Amniotic epithelial cell (primary cell): ENCODE results near the gene TTLL1.
A peak's percentile ranks its signal among the peaks of the same experiment; 100 is the strongest.

Source experiments
- DNase-seq: peaks from one replicate; pipeline ENCODE4 v3.0.0-alpha.2; 2010; ENCODE audit warnings: low read depth

TTLL1 gene

DNA sequence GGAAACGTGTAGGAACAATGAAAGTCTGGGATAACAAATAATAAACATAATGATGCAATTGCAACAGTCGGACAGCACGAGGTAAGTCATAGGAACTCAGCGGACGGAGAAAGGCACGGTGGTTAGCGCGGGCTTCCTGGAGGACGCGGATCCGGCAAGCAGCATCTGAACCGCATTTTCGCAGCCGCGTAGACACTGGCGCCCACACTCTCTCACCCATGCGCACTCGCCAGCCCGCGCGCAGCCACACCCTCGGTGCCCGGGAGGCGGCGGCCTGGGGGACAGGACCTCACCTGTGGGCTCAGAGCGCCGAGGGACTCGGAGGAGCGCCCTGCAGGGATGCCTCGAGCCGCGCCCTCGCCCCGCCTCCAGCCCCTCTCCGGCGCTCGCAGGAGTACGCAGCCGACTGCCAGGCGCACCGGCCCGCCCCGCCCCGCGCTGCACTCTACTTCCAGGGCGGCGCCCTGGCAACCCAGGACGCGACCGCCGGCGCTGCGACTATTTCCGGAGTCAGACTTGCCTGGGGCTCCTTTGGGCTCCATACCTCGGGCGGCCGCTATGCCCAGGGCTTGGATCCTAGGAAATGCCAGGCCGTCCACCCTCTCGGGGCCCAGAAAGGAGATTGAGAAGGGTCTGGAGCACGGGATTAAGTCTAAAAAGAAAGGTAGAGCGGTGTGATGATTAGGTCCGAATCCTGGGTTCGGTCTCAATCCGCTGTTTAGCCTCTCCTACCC is at the start of gene TTLL1:
TTLL1 (minus strand) TSS at position 408 of the 734 bp plus-strand sequence. CDS start 13,805 bp downstream, outside the sequence.
- DNase-seq = peak; percentile 77

- DNase-seq = no peak
These were observed 47.6 kb upstream of the TTLL1 start for GRCh38 chr22:43136801-43137200.

DNA sequence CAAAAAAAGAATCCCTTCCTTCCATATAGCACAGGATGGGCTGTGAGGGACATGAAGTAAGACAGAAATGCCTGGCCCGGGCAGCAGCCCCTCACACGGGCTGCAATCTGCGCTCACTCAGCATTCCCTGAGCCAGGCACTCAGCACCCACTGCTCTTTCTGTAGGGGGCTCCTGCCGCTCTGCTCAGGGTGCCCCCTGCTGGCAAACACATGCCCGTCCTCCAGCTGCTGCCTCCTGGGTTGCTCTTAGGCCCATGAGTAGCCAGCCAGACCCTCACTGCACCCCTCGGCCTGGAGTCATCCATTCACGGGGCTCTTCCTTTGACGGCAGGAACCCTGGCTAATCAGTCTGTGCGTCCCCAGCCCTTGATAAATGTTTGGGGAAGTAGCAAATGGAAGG is 47.1 kb upstream of the TTLL1 start:
- DNase-seq = peak; percentile 29

GRCh38 chr22:43135565-43135964 is 46.4 kb upstream of the TTLL1 start:
- DNase-seq = no peak

DNA sequence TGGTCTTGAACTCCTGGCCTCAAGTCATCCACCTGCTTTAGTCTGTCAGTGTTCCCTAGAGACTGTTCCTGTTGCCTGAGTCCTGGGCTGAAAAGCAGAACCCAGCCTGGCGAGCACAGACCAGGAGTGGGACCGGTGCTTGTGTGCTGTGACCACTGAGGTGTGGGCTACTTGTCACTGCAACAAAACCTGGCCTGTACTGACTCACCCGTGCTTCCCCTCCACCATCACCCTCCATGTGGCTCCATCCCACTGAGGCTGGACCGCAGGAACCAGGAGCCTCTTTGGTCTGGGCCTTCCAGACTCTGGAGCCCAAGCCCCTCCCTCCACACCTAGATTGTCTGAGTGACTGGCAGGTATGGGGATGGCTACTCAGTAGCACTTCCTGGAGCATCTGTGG is 45.4 kb upstream of the TTLL1 start:
- DNase-seq = no peak

DNA sequence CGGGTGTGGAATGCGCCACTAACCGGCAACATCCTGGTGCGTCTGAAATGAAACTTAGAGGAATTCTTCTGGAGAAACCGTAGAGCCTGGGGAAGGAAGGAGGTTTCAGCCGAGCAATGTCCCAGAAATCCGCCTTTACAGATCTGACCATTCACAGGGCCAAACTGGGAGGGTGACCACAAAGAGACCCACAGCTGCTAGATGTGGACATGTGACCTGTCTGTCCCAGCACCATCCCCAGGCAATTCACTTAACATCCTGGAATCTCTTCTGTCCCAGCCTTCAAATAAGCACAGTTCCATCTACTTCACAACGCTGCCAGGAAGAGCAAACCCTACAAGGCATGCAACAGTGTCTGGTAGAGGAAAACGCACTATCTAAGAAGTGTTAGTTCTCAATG is 44.2 kb upstream of the TTLL1 start:
- peak; percentile 39 for DNase-seq

DNA sequence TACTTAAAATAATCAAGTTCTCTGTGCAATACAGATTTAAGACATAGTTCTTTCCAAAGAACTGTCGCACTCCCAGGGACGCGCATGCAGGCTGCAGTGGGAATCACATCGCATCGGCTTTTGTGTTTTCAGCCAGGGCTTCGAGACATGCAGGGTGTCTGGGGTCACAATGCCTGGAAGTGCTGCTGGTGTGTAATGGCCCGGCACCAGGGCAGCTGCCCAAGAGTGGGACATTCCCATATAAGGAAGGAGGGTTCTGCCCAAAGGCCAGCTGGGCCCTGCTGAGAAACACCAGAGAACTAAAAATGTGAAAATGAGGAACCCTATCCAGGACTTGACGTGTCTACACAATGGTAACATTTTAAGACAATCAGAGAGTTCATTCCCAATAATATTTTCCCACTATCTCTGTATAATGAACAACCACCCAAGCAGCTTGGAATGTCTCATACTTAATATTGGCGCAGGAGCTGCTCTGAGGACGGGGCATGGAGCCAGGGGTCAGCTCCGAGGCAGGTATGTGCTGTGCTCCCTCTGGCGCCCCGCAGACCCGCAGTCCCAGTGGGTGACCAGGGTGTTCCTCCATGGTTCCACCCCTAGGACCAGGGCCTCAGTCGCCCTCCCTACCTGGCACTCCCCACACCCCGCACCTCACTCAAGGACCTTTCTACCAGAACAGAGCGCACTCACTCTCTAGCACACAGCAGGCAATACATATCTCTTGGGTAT is 42.7 kb upstream of the TTLL1 start:
- no peak for DNase-seq

DNA sequence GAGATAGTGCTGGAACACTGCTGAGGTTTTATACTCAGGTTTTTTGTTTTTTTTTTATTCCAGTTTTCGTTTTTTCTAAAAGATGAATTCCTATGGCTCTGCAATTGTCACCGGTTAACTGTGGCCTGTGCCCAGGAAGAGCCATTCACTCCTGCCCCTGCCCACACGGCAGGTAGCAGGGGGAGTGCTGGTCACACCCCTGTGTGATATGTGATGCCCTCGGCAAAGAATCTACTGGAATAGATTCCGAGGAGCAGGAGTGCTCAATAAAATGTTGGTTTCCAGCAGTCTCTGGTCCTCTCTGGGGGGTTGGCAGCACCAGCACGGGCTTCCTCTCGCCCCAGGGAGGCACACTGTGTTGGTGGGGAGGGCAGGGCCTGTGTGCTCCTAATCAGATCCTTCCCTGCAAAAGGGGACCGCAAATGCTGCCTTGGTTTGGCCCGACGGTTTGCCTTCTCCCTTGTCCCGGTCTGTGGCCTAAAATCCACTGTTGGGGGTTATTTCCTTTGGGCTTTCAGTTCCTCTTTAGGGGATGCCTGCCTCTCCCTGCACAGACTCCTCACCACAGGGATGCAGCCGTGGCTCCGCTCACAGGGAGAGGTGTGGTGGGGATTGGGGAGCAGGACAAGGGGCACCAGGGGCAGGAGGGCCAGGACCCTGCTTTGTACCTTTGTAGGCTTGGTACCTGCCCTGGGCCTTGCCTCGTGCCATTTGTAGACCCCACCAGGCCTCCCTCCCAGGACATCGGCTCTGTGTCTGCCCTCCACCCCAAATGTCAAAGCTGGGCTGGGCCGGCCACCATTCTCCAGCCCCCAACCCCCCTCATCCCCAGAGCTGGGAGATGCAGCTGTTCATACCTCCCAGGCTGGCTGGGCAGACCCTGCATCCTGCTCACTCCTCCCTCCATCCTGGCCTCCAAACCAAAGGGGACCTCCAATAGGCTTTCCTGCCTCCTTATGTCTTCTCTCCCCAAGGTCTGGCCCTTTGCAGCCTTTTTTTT is 40.5 kb upstream of the TTLL1 start:
- DNase-seq = no peak

DNA sequence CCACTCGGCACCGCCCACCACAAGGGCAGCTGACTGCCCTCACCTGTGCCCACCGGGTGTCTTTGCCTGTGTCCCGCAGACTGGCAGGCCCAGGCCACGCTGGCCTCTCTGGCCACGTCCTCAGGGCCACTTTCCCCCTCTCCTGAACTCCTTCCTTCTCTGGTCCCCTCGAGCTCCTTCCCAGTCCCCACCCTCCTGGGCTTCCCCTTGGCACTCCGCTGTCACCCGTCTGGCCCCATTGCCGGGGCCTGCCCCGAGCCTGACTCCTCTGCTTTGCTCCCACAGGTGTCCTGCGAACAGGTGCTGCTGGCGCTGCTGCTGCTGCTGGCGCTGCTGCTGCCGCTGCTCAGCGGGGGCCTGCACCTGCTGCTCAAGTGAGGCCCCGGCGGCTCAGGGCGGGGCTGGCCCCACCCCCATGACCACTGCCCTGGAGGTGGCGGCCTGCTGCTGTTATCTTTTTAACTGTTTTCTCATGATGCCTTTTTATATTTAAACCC is 39.8 kb upstream of the TTLL1 start:
- DNase-seq = no peak

DNA sequence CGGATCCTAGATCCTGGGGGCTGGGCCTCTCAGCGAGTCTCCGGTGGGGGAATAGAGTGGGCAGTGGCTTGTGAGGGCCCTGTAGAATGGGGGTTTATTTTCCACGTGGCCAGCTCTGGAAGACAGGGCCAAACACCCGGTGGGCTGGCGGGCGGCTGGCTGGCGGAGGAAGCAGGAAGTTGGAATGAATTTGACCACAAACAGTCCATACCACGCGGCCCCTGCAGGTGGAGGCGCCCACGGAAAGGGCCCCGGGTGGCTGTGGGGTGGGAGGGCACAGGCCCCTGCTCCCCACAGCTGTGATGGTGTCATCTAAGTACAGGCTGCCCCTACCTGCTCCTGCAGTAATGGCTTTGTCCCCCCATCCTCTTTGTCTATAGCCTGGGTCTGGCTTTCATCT is 38.9 kb upstream of the TTLL1 start:
- DNase-seq = no peak

GRCh38 chr22:43127166-43127908 is 38.1 kb upstream of the TTLL1 start:
- no peak for DNase-seq

DNA sequence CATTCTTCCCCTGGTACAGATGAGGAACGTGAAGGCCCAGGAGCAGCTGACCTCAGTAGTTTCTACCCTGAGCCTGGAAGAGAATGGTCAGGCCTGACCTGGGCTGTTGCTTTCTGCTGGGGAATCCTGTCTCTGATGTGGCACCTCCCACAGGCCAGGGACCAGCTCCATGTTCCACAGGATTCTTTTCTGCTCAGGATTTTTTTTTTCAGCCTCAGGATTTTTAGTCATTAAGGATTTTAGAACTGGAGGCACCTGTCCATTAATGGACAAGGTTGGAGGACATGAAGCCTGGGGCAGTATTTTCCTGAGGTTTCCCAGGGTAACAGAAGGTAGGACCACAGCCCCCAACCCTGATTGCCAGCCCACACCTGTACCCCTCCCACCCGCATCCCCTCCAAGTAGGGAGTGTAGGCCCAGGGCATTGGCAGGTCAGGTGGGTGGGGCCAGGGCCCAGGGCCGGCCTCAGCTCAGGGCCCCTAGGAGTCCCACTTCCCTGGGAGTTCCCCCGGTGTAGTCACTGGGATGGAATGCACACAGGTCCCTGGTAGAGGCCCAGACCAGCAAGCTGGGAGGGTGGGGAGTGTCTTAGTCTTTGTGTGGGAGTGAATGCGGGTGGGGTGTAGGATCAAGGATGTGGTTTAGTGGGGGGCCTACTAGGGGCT is 37.4 kb upstream of the TTLL1 start:
- DNase-seq = peak; percentile 85

DNA sequence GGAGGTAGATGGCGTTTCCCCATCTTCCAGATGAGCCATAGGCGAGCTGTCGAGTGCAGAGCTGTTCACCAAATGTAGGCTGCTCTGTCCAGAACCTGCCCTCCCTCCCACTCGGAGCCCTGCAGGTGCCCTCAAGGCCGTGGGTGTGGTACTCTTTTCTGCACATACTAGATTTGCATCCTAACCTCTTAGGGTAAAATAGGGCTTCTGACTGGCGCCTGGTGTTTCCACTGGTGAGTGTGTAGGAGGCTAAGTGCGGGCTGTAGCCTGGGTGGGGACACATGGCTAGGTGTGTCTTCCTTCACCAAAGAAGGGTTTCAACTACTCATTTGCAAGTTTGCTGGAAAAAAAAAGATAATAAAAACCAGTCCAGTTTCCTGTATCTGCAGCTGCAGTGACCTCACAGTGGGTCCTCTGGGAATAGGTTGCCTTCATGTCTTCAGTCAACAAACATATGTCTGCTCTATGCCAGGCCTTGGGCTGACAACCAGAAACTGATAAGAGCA is 29.8 kb upstream of the TTLL1 start:
- peak; percentile 5 for DNase-seq

DNA sequence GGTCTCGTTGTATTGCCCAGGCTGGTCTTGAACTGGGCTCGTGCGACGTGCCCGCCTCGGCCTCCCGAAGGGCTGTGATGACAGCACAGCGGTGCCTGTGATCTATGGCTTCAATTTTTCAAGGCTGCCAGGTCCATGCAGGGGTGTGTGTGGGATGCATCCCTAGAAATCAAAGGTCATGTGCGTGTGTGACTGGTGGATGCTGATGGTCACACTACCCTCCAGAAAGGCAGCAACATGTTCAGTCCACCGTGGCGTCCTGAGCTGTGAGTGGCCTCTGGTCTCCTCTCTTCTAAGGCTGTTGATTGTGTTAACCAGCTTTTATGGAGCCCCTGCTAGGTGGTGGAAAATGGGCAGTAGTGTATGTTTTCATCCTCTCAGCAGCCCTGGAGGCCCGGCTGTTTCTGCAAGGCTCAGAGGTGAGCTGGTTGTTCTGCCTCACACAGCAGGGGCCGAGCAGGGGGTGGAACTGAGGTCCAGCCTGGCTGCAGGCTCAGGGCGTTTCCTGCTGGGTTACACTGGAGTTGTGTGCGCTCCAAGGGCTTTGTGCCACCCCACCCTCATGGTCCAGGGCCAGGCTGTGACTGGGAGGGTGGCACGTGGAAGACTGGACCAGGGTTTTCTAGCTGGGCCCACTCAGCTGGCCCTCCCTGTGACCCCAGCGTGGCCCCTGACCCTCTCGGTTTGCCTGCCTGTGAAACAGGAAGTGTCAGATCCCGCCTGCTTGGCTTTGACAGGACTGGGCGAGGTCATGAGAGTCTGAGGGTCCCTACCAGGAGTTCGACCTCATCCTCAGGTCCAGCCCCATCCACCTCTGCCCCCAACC is 29.0 kb upstream of the TTLL1 start:
- DNase-seq = no peak

DNA sequence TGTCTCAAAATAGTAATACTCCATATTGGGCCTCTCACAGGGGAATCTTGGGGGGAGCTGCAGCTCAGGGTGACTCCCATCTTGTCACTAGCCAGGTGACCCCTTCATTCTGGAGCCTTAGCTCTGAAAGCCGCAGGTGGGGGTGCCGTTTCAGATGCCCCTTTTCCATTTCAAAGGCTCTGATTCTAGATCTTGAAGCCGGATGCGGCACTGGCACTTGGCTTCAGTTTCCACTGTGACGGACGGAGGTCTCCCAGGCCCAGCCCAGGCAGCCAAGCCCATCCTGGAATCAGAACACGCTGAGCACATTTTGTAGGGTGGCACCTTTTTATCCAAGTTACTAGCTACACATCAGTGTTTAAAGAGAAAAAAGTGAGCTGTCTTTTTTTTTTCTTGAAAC is 27.7 kb upstream of the TTLL1 start:
- DNase-seq = no peak

DNA sequence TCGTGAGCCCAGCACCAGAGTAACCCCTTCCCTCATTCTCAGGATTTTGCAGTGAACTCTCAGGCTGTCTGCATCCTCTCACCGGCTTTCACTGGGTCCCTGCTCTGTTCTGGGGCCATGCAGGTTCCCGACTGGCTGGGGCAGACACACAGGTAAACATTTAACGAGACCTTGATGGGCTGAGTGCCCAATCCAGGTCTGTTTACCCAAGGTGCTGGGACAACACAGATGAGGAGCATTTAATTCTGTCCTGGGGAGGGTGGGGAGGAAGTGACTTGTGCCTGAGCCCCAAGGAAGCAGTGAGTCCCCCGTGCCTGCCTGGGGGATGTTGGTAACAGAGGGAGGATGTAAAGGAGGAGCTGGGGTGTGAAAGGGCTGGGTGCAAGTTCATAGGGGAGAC is 25.8 kb upstream of the TTLL1 start:
- no peak for DNase-seq

GRCh38 chr22:43113526-43114251 is 24.5 kb upstream of the TTLL1 start:
- DNase-seq = no peak

DNA sequence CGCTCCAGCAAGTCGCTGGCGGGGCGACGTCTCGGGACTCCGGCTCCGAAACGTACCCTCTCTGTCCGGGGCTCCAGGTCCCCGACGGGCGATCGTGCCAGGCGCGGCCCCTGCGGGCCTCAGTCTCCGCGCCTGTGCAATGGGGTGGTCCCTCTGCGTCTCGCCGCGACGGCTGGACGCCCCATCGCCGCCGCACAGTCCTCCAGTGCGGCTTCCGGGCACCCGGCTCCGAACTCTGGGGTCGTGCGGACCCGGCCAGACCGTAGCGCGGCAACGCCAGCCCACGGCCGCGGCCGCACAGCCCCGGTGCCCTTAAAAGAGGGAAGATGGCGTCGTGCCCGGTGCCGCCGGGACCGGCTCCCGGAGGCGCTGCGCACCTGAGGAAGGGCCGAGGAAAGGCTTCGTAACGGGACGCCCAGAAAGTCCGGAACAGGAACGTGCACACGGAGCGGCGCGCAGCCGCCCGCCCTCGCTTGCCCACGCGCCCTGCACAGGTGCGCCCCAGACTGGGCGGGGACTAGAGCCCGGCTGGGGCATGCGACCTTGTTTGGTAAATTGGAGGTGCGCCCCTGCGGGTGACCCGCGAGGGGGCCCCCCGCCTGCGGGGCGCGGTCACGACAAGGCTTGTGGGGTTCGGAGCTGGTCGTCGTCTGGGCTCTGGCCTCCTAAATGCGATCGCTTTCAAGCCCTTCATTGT is 21.9 kb upstream of the TTLL1 start:
- no peak for DNase-seq
